Lung microvascular endothelial cell (primary cell): ENCODE results near the gene OR4E1. TPM values are rescaled to one million over a fixed set of nuclear protein-coding genes. Genes with fewer than 3 reads are reported as not detected.
"Not testable (repeated sequence)": the region's sequence is repeated elsewhere in the genome, so short reads cannot be mapped to it uniquely, and the experiment has no call there.

Experiments used
- DNase-seq, 2 donors: peaks; one replicate each; pipeline versions ENCODE4 v3.0.0 to v3.0.0-alpha.2; 2010; ENCODE audit warnings: low read depth in 2 of 2
- total RNA-seq: library from RNA; depleted of rRNA; stranded (reverse); fragments of >200 nt; gene quantifications from 2 replicates; pipeline ENCODE4 v1.2.1, GENCODE V29; 2014

The OR4E1 gene
- total RNA-seq, result not detected in 2 replicates

DNA sequence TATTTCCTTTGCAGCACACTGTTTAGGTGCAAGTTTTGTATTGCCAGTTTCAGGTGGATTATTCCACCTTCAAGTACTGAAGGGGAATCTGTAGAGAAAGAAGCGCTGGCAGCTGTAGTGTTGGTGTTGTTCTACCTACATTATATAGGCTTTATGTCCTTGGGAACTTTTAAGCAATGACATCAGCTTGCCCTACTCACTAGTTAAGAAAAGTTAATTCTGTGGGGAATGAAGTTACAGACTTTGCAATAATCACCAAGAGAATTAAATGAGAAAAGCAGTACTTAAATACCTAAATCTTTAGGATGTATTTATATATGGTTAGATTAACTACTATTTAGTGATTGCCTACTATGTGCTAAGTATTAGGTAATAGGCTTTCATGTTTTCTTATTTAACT lies at the start of gene OR4E1:
Gene OR4E1 (minus strand): TSS at position 101 of the 400 bp plus-strand sequence. CDS start 2,883 bp downstream, outside the sequence.
- DNase-seq, result no peak

- no peak for DNase-seq
These were observed 47.9 kb upstream of the OR4E1 start for GRCh38 chr14:21721504-21721903.

DNA sequence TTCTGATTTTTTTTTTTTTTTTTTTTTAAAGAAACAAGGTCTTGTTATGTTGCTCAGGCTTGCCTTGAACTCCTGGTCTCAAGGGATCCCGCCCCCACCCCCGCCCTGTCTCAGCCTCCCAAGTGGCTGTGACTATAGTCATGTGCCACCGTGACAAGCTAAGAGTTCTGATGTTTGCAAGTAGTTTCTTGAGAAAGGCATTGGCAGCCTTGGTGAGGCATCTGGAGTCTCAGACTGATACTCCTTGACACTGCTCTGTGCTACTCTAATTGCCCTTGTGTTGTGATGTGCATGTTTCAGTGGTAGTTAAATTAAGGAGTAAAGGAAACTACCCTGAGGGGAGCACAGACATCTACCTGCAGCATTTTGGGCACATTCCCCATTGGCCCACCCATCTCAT lies 46.2 kb upstream of the OR4E1 start:
- DNase-seq, result no peak

GRCh38 chr14:21714318-21714929 lies 40.8 kb upstream of the OR4E1 start:
- DNase-seq, result no peak

GRCh38 chr14:21712036-21712435 lies 38.4 kb upstream of the OR4E1 start:
- no peak for DNase-seq

DNA sequence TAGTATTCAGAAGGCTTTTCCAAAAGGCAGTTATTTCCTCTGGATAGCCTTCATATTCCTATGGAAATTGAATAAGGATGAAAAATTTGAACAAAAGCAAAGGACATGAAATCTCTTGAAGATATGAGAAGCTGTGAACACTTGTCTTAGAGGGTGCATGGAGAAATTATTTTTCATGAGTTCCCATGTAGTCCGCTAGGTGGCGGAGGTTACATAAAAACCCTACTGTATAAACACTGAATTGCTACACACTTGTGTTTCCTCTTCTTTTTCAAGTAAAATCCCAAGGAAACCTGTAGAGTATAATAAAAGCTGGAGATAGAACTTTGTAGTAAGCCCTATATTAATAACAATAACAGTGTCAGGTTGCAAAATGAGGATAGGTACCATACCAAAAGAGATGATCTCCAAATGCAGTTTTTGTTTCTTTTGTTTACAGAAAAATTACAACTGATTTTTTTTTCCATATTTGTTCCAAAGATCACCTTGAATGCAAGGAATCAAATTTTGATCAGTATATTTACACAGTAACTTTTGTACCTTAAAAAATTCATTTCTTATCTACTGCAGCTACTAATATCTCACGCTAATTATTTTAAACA lies 37.8 kb upstream of the OR4E1 start:
- DNase-seq, result peak; percentile 42 to 61

DNA sequence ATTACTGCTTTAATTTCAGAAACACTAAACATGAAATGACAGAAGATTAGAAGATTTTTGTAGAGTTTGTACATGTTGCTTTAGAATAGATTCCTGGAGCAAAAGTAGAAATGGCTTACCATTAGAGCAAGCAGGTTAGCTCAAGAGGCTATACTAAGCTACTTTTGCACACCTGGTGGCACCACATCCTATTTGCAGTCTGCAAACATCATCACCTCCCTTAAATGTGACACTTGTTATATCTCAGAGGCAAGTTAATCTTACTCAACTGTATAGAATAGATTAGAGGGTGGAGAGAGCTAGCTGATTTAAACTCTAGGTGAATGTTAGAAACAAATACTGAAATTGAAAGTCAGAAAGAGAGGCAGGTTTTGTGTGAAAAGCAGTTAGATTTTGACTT lies 30.7 kb upstream of the OR4E1 start:
- DNase-seq, result no peak

DNA sequence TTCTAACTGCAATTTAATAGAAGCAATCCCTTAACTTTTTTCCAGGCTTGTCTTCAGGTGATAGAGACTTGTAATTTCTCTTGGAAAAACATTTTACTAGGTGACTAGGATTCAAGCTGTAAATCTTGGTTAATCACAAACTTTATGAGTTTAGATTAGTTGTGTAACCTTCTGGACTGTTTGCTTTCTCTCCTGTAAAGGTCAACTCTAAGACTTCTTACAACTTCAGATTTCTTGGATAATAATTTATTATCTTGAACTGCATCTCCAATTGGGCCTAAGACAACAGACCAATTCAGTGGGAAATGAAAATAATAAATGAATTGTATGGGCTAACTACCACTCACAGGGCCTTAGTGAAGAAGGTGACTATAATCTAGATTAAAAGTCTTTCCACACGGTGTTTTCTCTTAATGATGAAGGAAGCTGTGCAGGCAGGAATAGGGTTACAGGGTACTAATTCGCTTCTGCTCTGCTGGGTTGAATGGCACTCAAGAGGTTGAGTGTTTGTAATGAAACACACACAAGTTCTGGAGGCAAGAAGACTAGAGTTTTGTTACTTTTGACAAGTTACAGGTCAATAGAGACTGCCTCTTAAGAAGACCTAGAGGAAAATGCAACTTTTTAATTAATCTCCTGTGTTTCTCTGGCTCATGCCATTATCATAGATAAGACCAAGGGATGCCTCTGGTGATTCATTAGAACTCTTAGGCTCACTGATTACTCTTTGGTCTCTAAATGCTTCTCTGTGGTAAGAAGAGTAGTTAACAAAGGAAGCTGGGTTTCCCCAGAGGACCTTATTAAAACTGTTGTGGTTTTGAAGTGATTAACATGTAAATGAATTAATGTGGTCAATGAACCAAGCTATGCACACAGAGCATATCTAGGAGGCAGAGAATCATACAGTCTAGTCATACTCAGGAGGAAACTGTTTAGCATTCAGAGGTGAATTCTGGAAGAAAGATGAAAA lies 30.0 kb upstream of the OR4E1 start:
- no peak for DNase-seq

DNA sequence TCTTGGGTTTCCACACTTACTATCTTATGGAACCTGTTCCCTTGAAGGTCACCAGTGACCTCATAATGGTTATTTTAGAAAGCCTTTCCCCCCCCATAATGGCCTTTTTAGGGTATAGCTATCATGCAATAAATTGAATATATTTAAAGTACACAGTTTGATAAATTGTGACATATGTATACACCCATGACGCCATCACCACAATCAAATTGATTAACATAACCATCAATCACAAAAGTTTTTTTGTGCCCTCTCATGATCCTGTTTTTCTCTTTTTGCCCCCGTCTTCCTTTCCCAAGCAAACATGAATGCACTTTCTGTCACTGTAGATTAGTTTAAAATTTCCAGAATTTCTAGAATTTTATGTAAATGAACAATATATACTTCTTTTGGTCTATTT lies 28.7 kb upstream of the OR4E1 start:
- no peak for DNase-seq

- DNase-seq, result no peak
These were observed 25.9 kb upstream of the OR4E1 start for GRCh38 chr14:21699551-21699950.

- not testable (repeated sequence) for DNase-seq
These were observed 24.9 kb upstream of the OR4E1 start for GRCh38 chr14:21698538-21698937.

- DNase-seq, result not testable (repeated sequence)
These were observed 24.0 kb upstream of the OR4E1 start for GRCh38 chr14:21697662-21698061.

DNA sequence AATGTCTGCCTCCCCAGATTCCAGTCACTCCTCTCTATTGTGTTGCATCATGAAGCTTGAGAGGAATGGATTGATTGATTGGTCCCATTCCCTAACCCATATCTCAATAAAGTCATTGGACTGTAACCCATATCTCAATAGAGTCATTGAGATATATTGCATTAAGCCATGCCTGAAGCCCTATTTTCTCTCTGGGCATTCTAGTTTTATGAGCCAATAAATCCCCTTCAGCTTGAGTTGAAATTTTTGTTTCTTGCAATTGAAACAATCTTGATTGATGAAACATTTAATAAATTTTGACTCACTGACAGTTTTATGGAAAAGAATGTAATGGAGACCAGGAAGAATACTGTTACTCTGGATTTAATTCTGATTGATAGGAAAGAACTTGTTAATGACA lies 20.8 kb upstream of the OR4E1 start:
- DNase-seq, result no peak

DNA sequence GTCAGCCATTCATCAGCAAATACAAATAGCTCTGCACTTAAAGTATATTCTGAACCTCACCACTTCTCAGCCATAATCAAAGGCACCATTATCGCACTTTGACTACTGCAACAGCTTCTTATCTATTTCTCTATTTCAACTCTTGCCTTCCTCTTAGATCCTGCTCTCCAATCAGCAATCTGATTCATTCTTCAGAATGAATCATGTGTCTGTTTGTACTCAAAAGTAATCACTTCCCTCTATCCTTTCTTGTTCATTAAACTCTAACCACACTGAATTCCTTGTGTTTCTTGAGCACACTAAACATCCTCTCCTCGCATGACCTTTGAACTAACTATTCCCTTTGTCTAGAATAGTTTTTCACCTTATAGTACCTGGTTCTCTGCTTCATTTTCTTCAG lies 12.8 kb upstream of the OR4E1 start:
- no peak for DNase-seq

DNA sequence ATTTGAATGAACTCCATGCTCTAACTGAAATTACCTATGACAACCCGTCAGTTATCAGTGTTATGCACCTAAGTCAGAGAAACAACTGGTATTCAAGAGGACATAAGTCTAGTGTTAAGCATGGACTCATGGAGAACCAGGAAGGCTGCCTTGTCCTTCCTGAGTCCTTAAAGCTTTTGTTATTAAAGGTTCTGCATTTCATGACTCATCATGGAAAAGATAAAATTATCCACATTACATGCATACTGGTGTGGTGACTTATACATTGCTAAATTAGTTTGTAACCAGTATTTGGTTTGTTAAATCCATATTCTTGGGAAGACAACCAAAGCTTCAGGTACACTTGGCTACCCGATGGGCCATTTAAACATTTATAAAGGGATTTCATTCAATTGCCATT lies 6.5 kb upstream of the OR4E1 start:
- DNase-seq, result peak in 1 of 2 donors; percentile 25

DNA sequence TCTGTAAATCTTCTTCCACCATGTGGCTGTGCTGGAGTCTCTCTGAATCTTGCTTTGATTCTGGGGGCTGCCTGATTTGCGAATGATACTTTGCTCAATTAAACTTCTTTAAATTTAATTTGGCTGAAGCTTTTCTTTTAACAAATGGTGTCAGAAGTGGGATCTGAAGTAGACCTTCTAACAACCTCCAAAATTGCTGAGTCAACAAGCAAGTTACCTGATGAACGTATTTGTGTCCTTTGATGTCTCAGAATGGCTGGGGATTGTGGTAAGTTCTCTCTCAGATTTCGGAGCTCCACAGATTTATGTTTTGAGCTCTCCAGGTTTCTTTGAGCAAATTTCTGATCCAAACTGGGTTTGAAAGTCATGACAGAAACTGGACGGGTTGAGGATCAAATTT lies 1.9 kb upstream of the OR4E1 start:
- no peak for DNase-seq

GRCh38 chr14:21672116-21672515 lies 1.5 kb downstream of the OR4E1 start:
- DNase-seq, result peak in 1 of 2 donors; percentile 11

- DNase-seq, result no peak
These were observed 2.2 kb downstream of the OR4E1 start for GRCh38 chr14:21671371-21671770.

DNA sequence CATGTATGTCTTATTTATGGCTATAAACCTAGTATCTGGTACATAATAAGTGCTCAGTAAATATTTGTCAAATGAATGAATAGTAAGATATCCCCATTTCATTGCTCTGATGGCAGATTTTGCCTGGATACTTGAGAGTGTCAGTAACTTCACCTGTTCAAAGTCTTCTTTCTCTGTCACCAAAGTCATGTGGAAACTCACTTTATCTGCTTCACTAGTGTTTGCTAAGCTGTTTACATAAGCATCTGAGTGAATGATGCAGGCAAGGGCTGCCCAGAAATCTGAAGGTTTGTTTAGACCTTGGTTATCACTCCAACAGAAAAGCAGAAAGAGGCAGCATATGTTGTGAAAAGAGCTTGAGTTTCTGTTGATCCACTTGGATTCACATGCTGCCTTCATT lies 4.3 kb downstream of the OR4E1 start:
- DNase-seq, result no peak

DNA sequence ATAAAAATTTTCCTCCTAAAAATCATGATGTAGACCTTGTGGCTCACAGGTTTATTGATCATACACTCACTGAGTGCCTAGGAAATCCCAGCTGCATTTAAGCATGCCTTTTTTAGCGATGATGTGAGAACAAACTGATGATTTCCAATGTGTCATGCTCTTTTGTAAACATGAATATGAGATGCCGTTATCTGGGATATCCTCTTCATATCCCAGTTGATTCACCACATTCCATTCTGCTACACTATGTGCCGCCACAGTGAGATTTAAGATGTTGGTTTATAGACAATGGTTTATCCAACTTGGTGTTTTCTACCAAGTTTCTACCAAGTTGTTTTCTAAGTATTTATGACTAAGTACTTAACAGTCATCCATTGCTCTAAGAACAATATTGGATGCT lies 5.2 kb downstream of the OR4E1 start:
- DNase-seq, result peak in 1 of 2 donors; percentile 8

DNA sequence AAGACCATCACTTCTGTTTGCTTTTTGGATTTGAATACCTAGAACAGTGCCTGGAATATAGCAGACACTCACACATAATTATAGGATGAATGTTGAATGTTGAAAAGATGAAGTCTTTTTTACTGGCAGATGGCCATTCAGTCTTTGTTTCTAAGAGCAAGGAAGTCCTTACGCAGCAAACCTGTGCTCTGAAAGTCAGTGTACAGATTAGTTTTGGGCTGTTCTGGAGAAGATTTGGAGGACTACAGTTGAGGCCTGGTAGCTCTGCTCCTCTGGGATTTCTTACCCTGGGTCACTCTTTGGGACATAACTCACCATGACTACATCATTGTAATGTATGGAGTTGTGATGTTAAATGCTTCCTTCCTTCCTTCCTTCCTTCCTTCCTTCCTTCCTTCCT lies 16.6 kb downstream of the OR4E1 start:
- no peak for DNase-seq

DNA sequence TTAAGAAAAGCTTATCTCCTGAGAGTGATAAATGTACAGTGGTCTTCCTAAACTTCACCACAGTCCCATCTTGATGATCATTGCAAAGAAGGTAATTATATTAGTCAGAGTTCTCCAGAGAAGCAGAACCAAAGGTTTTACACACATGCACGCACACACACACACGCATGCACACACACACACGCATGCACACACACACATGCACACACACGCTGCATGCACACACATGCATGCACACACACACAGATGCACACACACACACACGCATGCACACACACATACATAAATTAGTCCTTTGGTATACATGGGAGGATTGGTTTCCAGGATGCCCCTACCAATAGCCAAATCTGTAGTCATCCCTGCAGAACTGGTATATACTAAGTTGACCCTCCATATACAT lies 19.4 kb downstream of the OR4E1 start:
- DNase-seq, result no peak
